Thyroid gland (tissue), 4 donors: ENCODE measurements around the gene TBX18. TPM values are rescaled to one million over a fixed set of nuclear protein-coding genes. Genes with fewer than 3 reads are reported as not detected.

Experiments used
- DNase-seq, 2 donors: peaks; one replicate each; pipeline ENCODE4 v3.0.0-alpha.2; 2019
- H3K27ac ChIP-seq, 3 donors: fragments of 200-600 bp; sonication (generic); 1 replicate in 2 of 3; 2 replicates in 1 of 3; pipeline ENCODE4 v1.5.1; 2016 to 2019; ENCODE audit warnings: mild to moderate bottlenecking in 1 of 3, moderate library complexity in 1 of 3
- H3K27me3 ChIP-seq: fragments of 200-600 bp; sonication (generic); one replicate; pipeline ENCODE4 v1.5.1; 2019
- H3K36me3 ChIP-seq, 2 donors: fragments of 200-600 bp; sonication (generic); one replicate each; pipeline ENCODE4 v1.5.1; 2016 to 2019
- H3K4me1 ChIP-seq, 2 donors: fragments of 200-600 bp; sonication (generic); one replicate each; pipeline ENCODE4 v1.5.1; 2017 to 2019
- H3K4me3 ChIP-seq, 3 donors: fragments of 200-600 bp; sonication (generic); replicated peaks in 1 of 3; 1 replicate in 2 of 3; 2 replicates in 1 of 3; pipeline ENCODE4 v1.5.1; 2016; ENCODE audit warnings: mild to moderate bottlenecking in 1 of 3
- H3K9me3 ChIP-seq: fragments of 200-600 bp; sonication (generic); one replicate; pipeline ENCODE4 v1.5.1; 2017
- CTCF ChIP-seq, 6 experiments: fragments of 200-600 bp in 3 of 6; fragments of 450-650 bp in 3 of 6; sonication (generic) in 3 of 6; IDR thresholded peaks; one replicate each; pipeline ENCODE4 v1.5.1; 2016 to 2019; ENCODE audit warnings: antibody characterized with exemption in 6 of 6, mild to moderate bottlenecking in 2 of 6, inconsistent platforms in 1 of 6, moderate library complexity in 1 of 6
- POLR2A ChIP-seq, 2 donors: fragments of 450-650 bp; IDR thresholded peaks; one replicate each; pipeline ENCODE4 v1.6.1; 2017; ENCODE audit warnings: antibody characterized with exemption in 2 of 2, mild to moderate bottlenecking in 2 of 2, moderate library complexity in 1 of 2
- WGBS, 2 donors: methylation state at CpG; one replicate each; pipeline ENCODE4 v1.1.5; 2017; 5-methylcytosine and 5-hydroxymethylcytosine counted together
- intact Hi-C: fragments of 100-400 bp; cut with DNase I; formaldehyde crosslinking; loops from one replicate; pipeline ENCODE4 v1.15.1; 2023
- total RNA-seq, 4 donors: library from RNA; depleted of rRNA; stranded (reverse); fragments of >200 nt; gene quantifications; one replicate each; pipeline ENCODE4 v1.2.3, GENCODE V29; 2016

TBX18 gene
- total RNA-seq, 4 donors from 2014 or later = 1.3 to 7.5 (median 4.9) TPM

- no peaks in the 10 kb centered on the region for H3K4me1 ChIP-seq
- no peaks in the 10 kb centered on the region for H3K36me3 ChIP-seq
- TF ChIP-seq POLR2A (IDR thresholded peaks at IDR 0.05) (no peak), CTCF (IDR thresholded peaks at IDR 0.05) (no peak)
- WGBS, 2 donors = 61 to 73% methylated on average over 1 of the region's 1 CpG
- no peak for DNase-seq
- H3K27ac ChIP-seq = no peak overlapping the region
- intact Hi-C loops = no loop called here
- H3K9me3 ChIP-seq = no peaks in the 10 kb centered on the region
- no peaks in the 10 kb centered on the region for H3K27me3 ChIP-seq
- H3K4me3 ChIP-seq = no peak overlapping the region
These were observed 11.2 kb downstream of the TBX18 start for GRCh38 chr6:84753173-84753572.

GRCh38 chr6:84752118-84752850 is 12.1 kb downstream of the TBX18 start:
- no peaks in the 10 kb centered on the region for H3K4me1 ChIP-seq
- intact Hi-C loops = no loop called here
- WGBS, 2 donors = 83 to 84% methylated on average over 5 of the region's 5 CpGs
- TF ChIP-seq CTCF (IDR thresholded peaks at IDR 0.05) = no peak
- TF ChIP-seq POLR2A (IDR thresholded peaks at IDR 0.05) = no peak
- DNase-seq = no peak
- no peaks in the 10 kb centered on the region for H3K27me3 ChIP-seq
- no peaks in the 10 kb centered on the region for H3K9me3 ChIP-seq
- no peak overlapping the region for H3K27ac ChIP-seq
- H3K36me3 ChIP-seq = no peaks in the 10 kb centered on the region
- no peak overlapping the region for H3K4me3 ChIP-seq

GRCh38 chr6:84749181-84749580 is 15.2 kb downstream of the TBX18 start:
- no peaks in the 10 kb centered on the region for H3K4me1 ChIP-seq

GRCh38 chr6:84748376-84748775 is 16.0 kb downstream of the TBX18 start:
- no peaks in the 10 kb centered on the region for H3K36me3 ChIP-seq
- intact Hi-C loops = no loop called here
- no peaks in the 10 kb centered on the region for H3K9me3 ChIP-seq
- H3K27ac ChIP-seq = no peak overlapping the region
- no peaks in the 10 kb centered on the region for H3K4me1 ChIP-seq
- WGBS, 2 donors = 55 to 62% methylated on average over 2 of the region's 2 CpGs
- H3K4me3 ChIP-seq = no peak overlapping the region
- DNase-seq = no peak
- H3K27me3 ChIP-seq = no peaks in the 10 kb centered on the region
- TF ChIP-seq CTCF (IDR thresholded peaks at IDR 0.05) (no peak), POLR2A (IDR thresholded peaks at IDR 0.05) (no peak)

More at GRCh38 chr6:84749181-84749580, 15.2 kb downstream of the TBX18 start:
- H3K9me3 ChIP-seq = no peaks in the 10 kb centered on the region
- no peaks in the 10 kb centered on the region for H3K36me3 ChIP-seq
- TF ChIP-seq CTCF (IDR thresholded peaks at IDR 0.05) = no peak
- TF ChIP-seq POLR2A (IDR thresholded peaks at IDR 0.05) = no peak
- no peak for DNase-seq
- no peaks in the 10 kb centered on the region for H3K27me3 ChIP-seq
- H3K4me3 ChIP-seq = no peak overlapping the region
- no peak overlapping the region for H3K27ac ChIP-seq
- intact Hi-C loops = no loop called here

- Histone ChIP-seq H3K36me3 (no peaks in the 10 kb centered on the region), H3K4me1 (no peaks in the 10 kb centered on the region)
- intact Hi-C loops = no loop called here
These were observed 20.8 kb downstream of the TBX18 start for GRCh38 chr6:84743616-84744015.

More at GRCh38 chr6:84743616-84744015, 20.8 kb downstream of the TBX18 start:
- 65 to 73% methylated on average over 4 of the region's 4 CpGs for WGBS, 2 donors
- DNase-seq = no peak
- Histone ChIP-seq H3K27me3 (no peaks in the 10 kb centered on the region), H3K9me3 (no peaks in the 10 kb centered on the region), H3K4me3 (no peak overlapping the region), H3K27ac (no peak overlapping the region)
- no peak for TF ChIP-seq POLR2A (IDR thresholded peaks at IDR 0.05)
- TF ChIP-seq CTCF (IDR thresholded peaks at IDR 0.05) = no peak
